HCT116 (cell line): ENCODE data around the gene CFC1. TPM values are rescaled to one million over a fixed set of nuclear protein-coding genes. Genes with fewer than 3 reads are reported as not detected.
"Not testable (repeated sequence)": the region's sequence is repeated elsewhere in the genome, so short reads cannot be mapped to it uniquely, and the experiment has no call there.

Experiments
- ATAC-seq: fragments of 200-7000 bp; cut with Tn5 transposase; 2 replicates; pipeline ENCODE4 v1.9.1; 2020; ENCODE audit warnings: mild to moderate bottlenecking, moderate library complexity
- BruUV-seq: library from RNA; stranded (reverse); fragments of 400-500 nt; replicated peaks from 2 replicates; lab custom pipeline; 2021; lab: Mats Ljungman, UMichigan
- CTCF ChIA-PET: fragments of 300-600 bp; sonication (Branson Sonifier 250); formaldehyde crosslinking; loops from one replicate; lab custom pipeline; 2021; ENCODE audit warnings: antibody characterized with exemption; lab: Charles Lee
- POLR2A ChIA-PET: fragments of 300-600, 350-600 bp; sonication (Branson Sonifier 250); formaldehyde crosslinking; loops from one replicate; lab custom pipeline; 2021; ENCODE audit warnings: antibody characterized with exemption; lab: Charles Lee
- RAD21 ChIA-PET, 2 experiments: fragments of 300-600 bp; sonication (Branson Sonifier 250); formaldehyde crosslinking; loops; one replicate each; lab custom pipeline; 2023; ENCODE audit warnings: low total read pairs in 2 of 2; ENCODE audit not compliant: uncharacterized antibody in 2 of 2, unreplicated experiment in 2 of 2, low non-redundant PET in 1 of 2; lab: Charles Lee
- DNase-seq: peaks from one replicate; pipeline ENCODE4 v3.0.0-alpha.2; 2010; ENCODE audit warnings: low read depth, low spot score
- H2AFZ ChIP-seq: fragments of 200-600 bp; shearing (Covaris generic), sonication (generic); 2 replicates; pipeline ENCODE4 v1.6.1; 2017; ENCODE audit warnings: low read depth, mixed run types, mixed read lengths, antibody characterized with exemption, low read length; ENCODE audit not compliant: poor library complexity, severe bottlenecking
- H3K27ac ChIP-seq: 2 replicates; pipeline ENCODE4 v1.5.1; 2012; ENCODE audit warnings: low read depth, low read length
- H3K27me3 ChIP-seq: fragments of 200-600 bp; sonication (generic); 2 replicates; pipeline ENCODE4 v1.6.1; 2016; ENCODE audit warnings: mixed run types, low read length, mixed read lengths; ENCODE audit not compliant: insufficient read depth
- H3K36me3 ChIP-seq, 2 experiments: fragments of 200-500 bp in 1 of 2; fragments of 200-600 bp in 1 of 2; sonication (Bioruptor generic) in 1 of 2; sonication (generic) in 1 of 2; 2 replicates each; pipeline versions ENCODE4 v1.5.1 to v1.6.1; 2014 to 2016; ENCODE audit warnings: low read length in 2 of 2, inconsistent platforms in 1 of 2, mixed read lengths in 1 of 2, mixed run types in 1 of 2; ENCODE audit not compliant: insufficient read depth in 2 of 2, control insufficient read depth in 1 of 2
- H3K4me1 ChIP-seq, 2 experiments: fragments of 200-600 bp in 1 of 2; sonication (generic) in 1 of 2; 2 replicates each; pipeline versions ENCODE4 v1.5.1 to v1.6.1; 2012 to 2017; ENCODE audit warnings: low read length in 2 of 2, inconsistent platforms in 1 of 2, mild to moderate bottlenecking in 1 of 2, mixed read lengths in 1 of 2, mixed run types in 1 of 2, moderate library complexity in 1 of 2; ENCODE audit not compliant: insufficient read depth in 2 of 2, control insufficient read depth in 1 of 2
- H3K4me2 ChIP-seq: fragments of 200-600 bp; sonication (generic); 2 replicates; pipeline ENCODE4 v1.6.1; 2017; ENCODE audit warnings: mixed run types, low read length, mixed read lengths
- H3K4me3 ChIP-seq, 2 experiments: fragments of 200-600 bp in 1 of 2; sonication (generic) in 1 of 2; replicated peaks in 1 of 2; 2 replicates each; pipeline ENCODE4 v1.5.1; 2011 to 2016; ENCODE audit warnings: low read length in 2 of 2, control low read depth in 1 of 2, low read depth in 1 of 2, mild to moderate bottlenecking in 1 of 2, mixed read lengths in 1 of 2, mixed run types in 1 of 2
- H3K79me2 ChIP-seq: fragments of 200-600 bp; sonication (generic); 2 replicates; pipeline ENCODE4 v1.6.1; 2017; ENCODE audit warnings: mild to moderate bottlenecking, mixed run types, low read length, moderate library complexity, mixed read lengths; ENCODE audit not compliant: insufficient read depth
- H3K9ac ChIP-seq: fragments of 200-600 bp; sonication (generic); 2 replicates; pipeline ENCODE4 v1.6.1; 2016; ENCODE audit warnings: low read length, mixed read lengths
- H3K9me2 ChIP-seq: fragments of 200-600 bp; sonication (generic), shearing (Covaris generic); 2 replicates; pipeline ENCODE4 v1.6.1; 2017; ENCODE audit warnings: mixed run types, mild to moderate bottlenecking, moderate library complexity; ENCODE audit not compliant: insufficient read depth
- H3K9me3 ChIP-seq, 2 experiments: fragments of 200-500 bp in 1 of 2; fragments of 200-600 bp in 1 of 2; sonication (Bioruptor generic) in 1 of 2; sonication (generic) in 1 of 2; 2 replicates each; pipeline ENCODE4 v1.6.1; 2014 to 2017; ENCODE audit warnings: low read length in 2 of 2, mixed read lengths in 2 of 2, inconsistent platforms in 1 of 2, low read depth in 1 of 2, mild to moderate bottlenecking in 1 of 2, mixed run types in 1 of 2, moderate library complexity in 1 of 2; ENCODE audit not compliant: control insufficient read depth in 1 of 2, insufficient read depth in 1 of 2
- H4K20me1 ChIP-seq: fragments of 200-600 bp; sonication (generic), shearing (Covaris generic); 2 replicates; pipeline ENCODE4 v1.6.1; 2017; ENCODE audit warnings: mixed run types, mild to moderate bottlenecking, moderate library complexity; ENCODE audit not compliant: insufficient read depth
- intact Hi-C: fragments of 100-400 bp; cut with micrococcal nuclease; formaldehyde crosslinking; loops from 2 replicates; pipeline ENCODE4 v1.10.0; 2022
- total RNA-seq: library from RNA; stranded (reverse); gene quantifications from one replicate; pipeline ENCODE4 v1.2.1, GENCODE V29; 2021; ENCODE audit not compliant: unreplicated experiment

Gene CFC1
- total RNA-seq, 1 experiment from 2014 or later, result not detected

GRCh38 chr2:130601648-130602302 lies 2.4 kb upstream of the CFC1 start:
- H3K27ac ChIP-seq, CTCF ChIA-PET, H3K79me2 ChIP-seq, H3K9me3 ChIP-seq, H3K4me2 ChIP-seq, H3K4me1 ChIP-seq, ATAC-seq, H3K36me3 ChIP-seq, H3K9ac ChIP-seq, BruUV-seq, H2AFZ ChIP-seq, POLR2A ChIA-PET, intact Hi-C loops, H3K9me2 ChIP-seq, H4K20me1 ChIP-seq, DNase-seq, H3K27me3 ChIP-seq, RAD21 ChIA-PET, H3K4me3 ChIP-seq: not testable (repeated sequence)

DNA sequence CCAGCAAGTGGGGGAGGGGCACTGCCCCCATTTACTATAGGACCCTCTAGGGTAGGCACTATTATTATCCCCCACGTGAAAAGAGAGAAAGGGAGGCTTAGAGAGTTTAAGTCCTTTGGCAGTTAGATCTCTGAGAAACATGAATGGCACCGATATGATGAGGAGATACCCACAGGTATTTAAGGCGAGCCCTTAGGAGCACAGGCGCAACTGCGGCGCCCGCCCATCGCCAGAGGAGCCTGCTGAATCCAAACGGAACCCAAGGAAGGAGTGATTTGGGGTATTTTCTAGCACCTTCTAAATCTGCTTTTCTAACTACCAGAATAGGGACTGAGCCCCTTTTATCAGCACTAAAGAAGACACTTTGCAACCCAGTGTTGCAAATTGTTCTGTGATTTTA lies 551 bp upstream of the CFC1 start:
- POLR2A ChIA-PET, ATAC-seq, DNase-seq, H3K36me3 ChIP-seq, H3K4me1 ChIP-seq, BruUV-seq, H3K79me2 ChIP-seq, H3K4me2 ChIP-seq, H3K9me3 ChIP-seq, RAD21 ChIA-PET, H2AFZ ChIP-seq, H3K9ac ChIP-seq, H3K27ac ChIP-seq, CTCF ChIA-PET, H3K27me3 ChIP-seq, H3K4me3 ChIP-seq, intact Hi-C loops, H3K9me2 ChIP-seq, H4K20me1 ChIP-seq: not testable (repeated sequence)

DNA sequence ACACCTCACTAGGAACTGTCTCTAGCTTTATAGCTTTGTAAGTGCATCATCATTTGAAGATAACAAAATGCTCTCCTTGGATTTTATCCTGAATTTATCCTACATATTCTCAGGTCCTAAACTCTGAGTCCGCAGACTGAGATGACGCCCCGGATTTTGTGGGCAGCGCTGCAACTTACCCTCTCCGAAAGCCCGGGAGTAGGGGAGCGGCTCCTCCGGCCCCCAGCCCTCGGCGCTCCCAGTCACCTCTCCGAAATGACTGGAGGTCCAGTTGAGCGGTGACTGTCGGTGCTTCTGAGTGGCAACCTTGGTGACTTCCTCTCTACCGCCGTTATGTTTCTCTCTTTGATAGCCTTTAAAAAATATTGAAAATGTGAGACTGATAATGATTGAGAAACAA lies 912 bp downstream of the CFC1 start:
- H3K9me3 ChIP-seq, H3K4me1 ChIP-seq, intact Hi-C loops, POLR2A ChIA-PET, RAD21 ChIA-PET, H3K36me3 ChIP-seq, H2AFZ ChIP-seq, H3K27ac ChIP-seq, ATAC-seq, DNase-seq, H3K79me2 ChIP-seq, BruUV-seq, H3K4me3 ChIP-seq, CTCF ChIA-PET, H4K20me1 ChIP-seq, H3K9ac ChIP-seq, H3K4me2 ChIP-seq, H3K9me2 ChIP-seq, H3K27me3 ChIP-seq: not testable (repeated sequence)

DNA sequence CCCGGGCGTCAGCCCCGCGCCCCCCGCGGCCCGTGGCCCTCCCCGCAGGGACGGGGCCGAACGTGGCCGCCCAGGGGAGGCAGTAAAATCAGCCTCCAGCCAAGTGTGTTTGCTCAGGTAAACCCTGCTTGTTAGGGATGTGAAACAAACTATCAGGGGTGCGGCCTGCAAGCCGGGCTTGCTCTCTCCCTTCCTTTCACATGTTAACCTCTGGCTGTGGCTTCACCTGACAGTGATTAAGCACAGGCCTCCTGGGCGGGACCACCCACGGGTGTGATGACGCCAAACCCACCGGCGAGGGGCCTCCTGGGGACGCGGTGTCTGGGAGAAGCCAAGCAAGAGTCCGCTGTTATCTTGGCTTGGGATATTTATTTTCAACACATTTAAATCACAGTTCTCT lies 1.4 kb downstream of the CFC1 start:
- H3K4me1 ChIP-seq, ATAC-seq, H3K9ac ChIP-seq, DNase-seq, H3K27me3 ChIP-seq, H3K4me3 ChIP-seq, H2AFZ ChIP-seq, H4K20me1 ChIP-seq, H3K4me2 ChIP-seq, H3K79me2 ChIP-seq, POLR2A ChIA-PET, intact Hi-C loops, H3K9me2 ChIP-seq, H3K36me3 ChIP-seq, CTCF ChIA-PET, H3K9me3 ChIP-seq, BruUV-seq, H3K27ac ChIP-seq, RAD21 ChIA-PET: not testable (repeated sequence)
